ENCODE measurements around the gene NAP1L1. TPM values are rescaled to one million over a fixed set of nuclear protein-coding genes. Genes with fewer than 3 reads are reported as not detected.

The NAP1L1 gene
- total RNA-seq, 1 experiment from 2014 or later = 587 TPM

GRCh38 chr12:76003355-76003638 lies 81.2 kb downstream of the NAP1L1 start:
- Histone ChIP-seq H3F3A (ENCODE audit: insufficient read depth, low read depth) (no peaks in the 10 kb centered on the region), H3K27ac (no peak overlapping the region), H3K4me2 (no peak overlapping the region), H4K20me1 (ENCODE audit: insufficient read depth) (no peaks in the 10 kb centered on the region), H3K9me3 (ENCODE audit: insufficient read depth, low read depth) (0 out of 2 replicates have a peak, but pooled peaks cover 5% of the 10 kb centered on the region), H3K79me2 (ENCODE audit: low read depth) (no peaks in the 10 kb centered on the region), H3K27me3 (ENCODE audit: insufficient read depth, low read depth) (no peaks in the 10 kb centered on the region), H2AFZ (no peak overlapping the region), H3K4me3 (no peak overlapping the region), H3K36me3 (ENCODE audit: low read depth) (no peaks in the 10 kb centered on the region), H3K9me2 (ENCODE audit: insufficient read depth) (no peaks in the 10 kb centered on the region), H3K4me1 (replicated peaks; ENCODE audit: insufficient read depth) (peaks cover 13% of the 10 kb centered on the region)
- BruUV-seq (replicated peaks) = no TSS peak
- intact Hi-C loops (cut with micrococcal nuclease; ENCODE audit: unreplicated experiment) = no loop called here
- no peak for TF ChIP-seq EZH2 (IDR thresholded peaks at IDR 0.05; ENCODE audit: low read depth)
- no peak for TF ChIP-seq CTCF (conservative IDR thresholded peaks at IDR 0.05)
- DNase-seq = no peak
- ChIA-PET POLR2A (ENCODE audit: unreplicated experiment) (interaction anchor here (0.5 kb wide), 1 partner anchor 460 kb away, joined by 10 read pairs; no protein-coding TSS in a partner anchor), CTCF (no interaction called here)

GRCh38 chr12:76002598-76003354 lies 81.7 kb downstream of the NAP1L1 start:
- Histone ChIP-seq H3K4me3 (no peak overlapping the region), H3K79me2 (ENCODE audit: low read depth) (no peaks in the 10 kb centered on the region), H4K20me1 (ENCODE audit: insufficient read depth) (no peaks in the 10 kb centered on the region), H3F3A (ENCODE audit: insufficient read depth, low read depth) (peaks cover 1% of the 10 kb centered on the region; the same call in 1 of the 2 replicates), H2AFZ (no peak overlapping the region), H3K4me1 (replicated peaks; ENCODE audit: insufficient read depth) (peaks cover 16% of the 10 kb centered on the region), H3K9me3 (ENCODE audit: insufficient read depth, low read depth) (0 out of 2 replicates have a peak, but pooled peaks cover 5% of the 10 kb centered on the region), H3K27ac (no peak overlapping the region), H3K36me3 (ENCODE audit: low read depth) (no peaks in the 10 kb centered on the region), H3K4me2 (no peak overlapping the region), H3K9me2 (ENCODE audit: insufficient read depth) (no peaks in the 10 kb centered on the region), H3K27me3 (ENCODE audit: insufficient read depth, low read depth) (no peaks in the 10 kb centered on the region)
- DNase-seq = no peak
- BruUV-seq (replicated peaks) = no TSS peak
- POLR2A ChIA-PET (ENCODE audit: unreplicated experiment) = interaction anchor here (0.5 kb wide), 1 partner anchor 11 kb away, joined by 3 read pairs; no protein-coding TSS in a partner anchor
- CTCF ChIA-PET = no interaction called here
- TF ChIP-seq EZH2 (IDR thresholded peaks at IDR 0.05; ENCODE audit: low read depth) (no peak), CTCF (conservative IDR thresholded peaks at IDR 0.05) (no peak)
- intact Hi-C loops (cut with micrococcal nuclease; ENCODE audit: unreplicated experiment) = no loop called here

DNA sequence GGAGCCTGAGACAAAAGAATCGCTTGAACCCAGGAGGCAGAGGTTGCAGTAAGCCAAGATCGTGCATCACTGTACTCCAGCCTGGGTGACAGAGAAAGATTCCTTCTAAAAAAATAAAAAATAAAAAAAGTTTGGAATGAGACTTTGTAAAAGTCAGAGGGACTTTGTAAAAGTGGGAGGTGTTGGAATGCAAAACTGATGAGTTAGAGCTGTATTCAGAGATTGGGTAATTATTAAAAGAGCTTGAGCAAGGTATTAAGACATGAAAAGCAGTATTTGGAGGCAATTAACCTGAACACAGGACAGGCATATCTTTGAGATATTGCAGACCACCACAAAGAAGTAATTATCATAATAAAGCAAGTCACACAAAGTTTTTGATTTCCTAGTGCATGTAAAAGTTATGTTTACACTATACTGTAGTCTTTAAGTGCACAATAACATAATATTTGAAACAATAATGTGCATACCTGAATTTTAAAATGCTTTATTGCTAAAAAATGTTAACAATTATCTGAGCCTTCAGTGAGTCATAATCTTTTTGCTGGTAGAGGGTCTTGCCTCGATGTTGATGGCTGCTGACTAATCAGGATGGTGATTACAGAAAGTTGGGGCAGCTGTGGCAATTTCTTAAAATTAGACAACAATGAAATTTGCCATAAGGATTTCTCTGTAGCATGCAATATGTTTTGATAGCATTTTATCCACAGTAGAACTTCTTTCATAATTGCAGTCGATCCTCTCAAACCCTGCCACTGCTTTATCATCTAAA lies 86.0 kb downstream of the NAP1L1 start:
- H2AFZ ChIP-seq = no peak overlapping the region
- no TSS peak for BruUV-seq (replicated peaks)
- H3K4me1 ChIP-seq (replicated peaks; ENCODE audit: insufficient read depth) = peaks cover 56% of the 10 kb centered on the region
- H3K4me2 ChIP-seq = no peak overlapping the region
- no peak for DNase-seq
- no peaks in the 10 kb centered on the region for H3K27me3 ChIP-seq (ENCODE audit: insufficient read depth, low read depth)
- H3K9me3 ChIP-seq (ENCODE audit: insufficient read depth, low read depth) = no peaks in the 10 kb centered on the region
- CTCF ChIA-PET = no interaction called here
- intact Hi-C loops (cut with micrococcal nuclease; ENCODE audit: unreplicated experiment) = no loop called here
- no peak for TF ChIP-seq EZH2 (IDR thresholded peaks at IDR 0.05; ENCODE audit: low read depth)
- TF ChIP-seq CTCF (conservative IDR thresholded peaks at IDR 0.05) = no peak
- H3F3A ChIP-seq (ENCODE audit: insufficient read depth, low read depth) = peaks cover 16% of the 10 kb centered on the region; the same call in 1 of the 2 replicates
- peaks cover 5% of the 10 kb centered on the region; the same call in 1 of the 2 replicates for H3K9me2 ChIP-seq (ENCODE audit: insufficient read depth)
- POLR2A ChIA-PET (ENCODE audit: unreplicated experiment) = interaction anchor here (0.6 kb wide), 1 partner anchor 159 kb away, joined by 3 read pairs; no protein-coding TSS in a partner anchor
- no peaks in the 10 kb centered on the region for H3K36me3 ChIP-seq (ENCODE audit: low read depth)
- no peak overlapping the region for H3K27ac ChIP-seq
- no peaks in the 10 kb centered on the region for H3K79me2 ChIP-seq (ENCODE audit: low read depth)
- no peaks in the 10 kb centered on the region for H4K20me1 ChIP-seq (ENCODE audit: insufficient read depth)
- no peak overlapping the region for H3K4me3 ChIP-seq

Data from PC-9 (cell line).